Measurements from ENCODE around the gene CLK1.

GRCh38 chr2:200809506-200810251 is 54.8 kb downstream of the CLK1 start:
- no peak for TF ChIP-seq CTCF (IDR thresholded peaks at IDR 0.05; ENCODE audit: insufficient read depth, low read depth, low read length)
- no peak for TF ChIP-seq EZH2 (IDR thresholded peaks at IDR 0.05; ENCODE audit: insufficient read depth, low read length)
